ENCODE measurements around the gene PNMA6A. TPM values are rescaled to one million over a fixed set of nuclear protein-coding genes. Genes with fewer than 3 reads are reported as not detected.
"Not testable (repeated sequence)": the region's sequence is repeated elsewhere in the genome, so short reads cannot be mapped to it uniquely, and the experiment has no call there.

Gene PNMA6A
- total RNA-seq, 2 donors from 2014 or later: 0.42 TPM; not detected in 1

DNA sequence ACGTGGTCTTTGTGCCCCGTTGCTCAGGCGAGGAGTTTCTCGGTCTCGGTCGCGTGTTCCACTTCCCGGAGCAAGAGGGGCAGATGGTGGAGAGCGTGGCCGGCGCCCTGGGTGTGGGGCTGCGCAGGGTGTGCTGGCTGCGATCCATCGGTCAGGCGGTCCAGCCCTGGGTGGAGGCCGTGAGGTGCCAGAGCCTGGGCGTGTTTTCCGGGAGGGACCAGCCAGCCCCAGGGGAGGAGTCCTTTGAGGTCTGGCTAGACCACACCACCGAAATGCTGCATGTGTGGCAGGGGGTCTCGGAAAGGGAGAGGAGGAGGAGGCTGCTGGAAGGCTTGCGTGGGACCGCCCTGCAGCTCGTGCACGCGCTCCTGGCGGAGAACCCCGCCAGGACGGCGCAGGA is 1.1 kb downstream of the PNMA6A start:
- DNase-seq; ATAC-seq; intact Hi-C loops (cut with DNase I, micrococcal nuclease): not testable (repeated sequence)

DNA sequence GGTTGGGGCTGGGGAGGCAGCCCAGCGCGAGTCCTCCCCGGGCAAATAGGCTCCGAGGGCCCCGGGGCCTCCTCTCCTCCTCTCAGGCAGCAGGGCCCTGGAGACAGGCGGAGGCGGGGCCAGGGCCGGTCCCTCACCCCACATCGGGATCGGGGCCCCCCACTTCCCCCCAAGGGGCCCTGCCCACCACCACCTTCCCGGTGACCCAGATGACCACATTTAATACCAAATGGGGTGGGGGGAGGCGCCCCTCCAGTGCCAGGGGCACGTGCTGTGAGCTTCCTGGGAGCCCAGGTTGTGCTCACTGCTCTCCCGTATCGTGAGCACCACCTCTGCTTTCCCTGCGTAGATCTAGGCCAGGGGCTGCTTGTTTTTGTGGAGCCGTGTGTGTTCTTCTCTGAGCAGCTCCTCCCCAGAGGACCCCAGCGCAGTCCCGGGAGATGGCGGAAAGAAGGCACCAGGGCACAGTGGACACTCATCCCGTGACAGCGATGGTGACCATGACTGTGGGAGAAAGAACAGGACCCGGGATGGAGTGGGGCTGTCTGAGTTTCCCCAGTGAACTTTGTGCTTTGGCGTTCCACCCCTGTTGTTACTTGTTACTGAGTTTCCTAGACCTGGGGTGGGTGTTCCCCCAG is 2.1 kb downstream of the PNMA6A start:
- intact Hi-C loops (cut with DNase I, micrococcal nuclease): no loop called here
- no peak for DNase-seq
- ATAC-seq: no peak

GRCh38 chrX:153074935-153075334 is 2.7 kb downstream of the PNMA6A start:
- intact Hi-C loops (cut with DNase I, micrococcal nuclease): no loop called here
- ATAC-seq: no peak
- DNase-seq: no peak

- intact Hi-C loops (cut with DNase I, micrococcal nuclease): no loop called here
- DNase-seq (no peak), ATAC-seq (no peak)
These were observed 3.1 kb downstream of the PNMA6A start for GRCh38 chrX:153075366-153075765.

GRCh38 chrX:153077437-153078135 is 5.3 kb downstream of the PNMA6A start:
- DNase-seq; intact Hi-C loops (cut with DNase I, micrococcal nuclease): not testable (repeated sequence)
- ATAC-seq: peak; percentile 62

- DNase-seq; intact Hi-C loops (cut with DNase I, micrococcal nuclease); ATAC-seq: not testable (repeated sequence)
These were observed 11.1 kb downstream of the PNMA6A start for GRCh38 chrX:153083238-153083923.

- no peak for DNase-seq
- ATAC-seq: no peak
- intact Hi-C loops (cut with DNase I, micrococcal nuclease): no loop called here
These were observed 30.2 kb downstream of the PNMA6A start for GRCh38 chrX:153102418-153102817.

- DNase-seq; ATAC-seq; intact Hi-C loops (cut with DNase I, micrococcal nuclease): not testable (repeated sequence)
These were observed 32.7 kb downstream of the PNMA6A start for GRCh38 chrX:153104959-153105358.

GRCh38 chrX:153106092-153106801 is 34.0 kb downstream of the PNMA6A start:
- ATAC-seq; DNase-seq; intact Hi-C loops (cut with DNase I, micrococcal nuclease): not testable (repeated sequence)

- intact Hi-C loops (cut with DNase I, micrococcal nuclease); DNase-seq; ATAC-seq: not testable (repeated sequence)
These were observed 38.5 kb downstream of the PNMA6A start for GRCh38 chrX:153110735-153111134.

- intact Hi-C loops (cut with DNase I, micrococcal nuclease); DNase-seq; ATAC-seq: not testable (repeated sequence)
These were observed 41.6 kb downstream of the PNMA6A start for GRCh38 chrX:153113851-153114250.

DNA sequence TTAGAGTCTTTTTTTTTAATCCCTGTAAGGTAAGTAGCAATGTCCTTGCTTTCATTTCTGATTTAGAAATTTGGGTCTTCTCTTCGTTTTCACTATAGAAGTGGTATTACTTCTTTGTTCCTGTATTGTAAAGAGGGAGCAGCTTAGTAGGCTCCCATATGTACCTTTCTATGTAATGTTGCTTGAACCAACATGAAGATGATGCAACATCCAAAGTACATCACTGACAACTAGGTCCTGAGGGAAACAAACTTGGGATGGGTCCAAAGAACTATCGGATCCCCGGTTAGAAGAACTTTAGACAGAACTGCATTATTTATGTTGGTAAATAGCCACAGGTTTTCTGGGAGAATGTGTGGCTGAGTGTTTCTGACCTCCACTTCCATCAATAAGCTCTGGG is 45.5 kb downstream of the PNMA6A start:
- intact Hi-C loops (cut with DNase I, micrococcal nuclease); ATAC-seq; DNase-seq: not testable (repeated sequence)

GRCh38 chrX:153120230-153120629 is 48.0 kb downstream of the PNMA6A start:
- ATAC-seq; intact Hi-C loops (cut with DNase I, micrococcal nuclease); DNase-seq: not testable (repeated sequence)

DNA sequence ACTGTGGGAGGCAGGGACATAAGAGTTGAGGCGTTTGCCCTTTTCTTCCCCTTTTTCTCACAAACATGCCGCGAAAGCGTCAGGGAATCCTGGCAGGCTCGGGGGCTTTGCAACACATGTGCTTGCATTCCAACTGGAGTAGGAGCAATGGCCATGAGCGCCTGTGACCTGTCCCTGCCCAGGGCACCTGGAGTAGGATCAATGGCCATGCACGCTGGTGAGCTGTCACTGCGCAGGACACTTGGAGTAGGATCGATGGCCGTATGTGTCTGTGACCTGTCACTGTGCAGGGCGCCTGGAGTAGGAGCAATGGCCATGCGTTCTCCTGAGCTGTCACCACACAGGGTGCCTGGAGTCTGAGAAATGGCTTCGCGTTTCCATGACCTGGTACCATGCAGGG is 51.2 kb downstream of the PNMA6A start:
- intact Hi-C loops (cut with DNase I, micrococcal nuclease); DNase-seq; ATAC-seq: not testable (repeated sequence)

Other genes with a start within 250 kb of the PNMA6A start
- gene CETN2, start 241.7 kb upstream of the PNMA6A start, total RNA-seq: 10 to 100 TPM; 12.5 to 12.7 TPM
- 10 to 100 TPM; 17.3 to 36.2 TPM for gene NSDHL, start 241.4 kb upstream of the PNMA6A start, total RNA-seq
- 1 to 10 TPM; 4.0 to 4.6 TPM for gene ZNF185, start 174.4 kb upstream of the PNMA6A start, total RNA-seq
- not detected for gene PNMA5, start 78.3 kb upstream of the PNMA6A start, total RNA-seq
- under 1 TPM; 0.08 to 0.15 TPM for gene PNMA3, start 16.0 kb upstream of the PNMA6A start, total RNA-seq
- not detected for gene MAGEA1, start 106.8 kb downstream of the PNMA6A start, total RNA-seq
- not detected for gene PNMA6F, start 249.3 kb downstream of the PNMA6A start, total RNA-seq

Data from left colon (tissue), 2 donors.